Breast epithelium (tissue), 4 donors: ENCODE results near the gene UBE2O. TPM values are rescaled to one million over a fixed set of nuclear protein-coding genes. Genes with fewer than 3 reads are reported as not detected.

Source experiments
- DNase-seq, 2 donors: peaks; one replicate each; pipeline ENCODE4 v3.0.0-alpha.2; 2019; ENCODE audit warnings: low spot score in 2 of 2
- H3K27ac ChIP-seq, 2 donors: fragments of 200-600 bp; sonication (generic) in 1 of 2; one replicate each; pipeline ENCODE4 v1.5.1; 2016 to 2019; ENCODE audit warnings: mild to moderate bottlenecking in 1 of 2
- H3K27me3 ChIP-seq, 2 donors: fragments of 200-600 bp; sonication (generic) in 1 of 2; one replicate each; pipeline versions ENCODE4 v1.5.1 to v1.6.0; 2017 to 2019; ENCODE audit warnings: control low read depth in 1 of 2, mild to moderate bottlenecking in 1 of 2
- H3K36me3 ChIP-seq: fragments of 200-600 bp; one replicate; pipeline ENCODE4 v1.5.1; 2019
- H3K4me1 ChIP-seq, 2 donors: fragments of 200-600 bp; sonication (generic); one replicate each; pipeline ENCODE4 v1.5.1; 2016 to 2019; ENCODE audit warnings: control low read depth in 1 of 2
- H3K4me3 ChIP-seq, 3 donors: fragments of 200-600 bp; sonication (generic); 1 replicate in 2 of 3; 2 replicates in 1 of 3; pipeline ENCODE4 v1.5.1; 2016 to 2019; ENCODE audit warnings: mild to moderate bottlenecking in 3 of 3, moderate library complexity in 2 of 3
- H3K9me3 ChIP-seq, 2 donors: fragments of 200-600 bp; sonication (generic) in 1 of 2; one replicate each; pipeline ENCODE4 v1.5.1; 2016 to 2019; ENCODE audit warnings: control low read depth in 1 of 2
- CTCF ChIP-seq, 3 donors: fragments of 450-650 bp; IDR thresholded peaks; one replicate each; pipeline ENCODE4 v1.5.1; 2016 to 2017; ENCODE audit warnings: antibody characterized with exemption in 3 of 3, mild to moderate bottlenecking in 3 of 3, moderate library complexity in 3 of 3
- POLR2A ChIP-seq: fragments of 450-650 bp; IDR thresholded peaks from one replicate; pipeline ENCODE4 v1.6.1; 2016; ENCODE audit warnings: antibody characterized with exemption, mild to moderate bottlenecking, moderate library complexity
- POLR2AphosphoS5 ChIP-seq, 3 donors: sonication (generic); formaldehyde crosslinking; IDR thresholded peaks; one replicate each; pipeline ENCODE4 v1.6.1; 2017; ENCODE audit warnings: antibody characterized with exemption in 3 of 3
- intact Hi-C: fragments of 100-400 bp; cut with DNase I; formaldehyde crosslinking; loops from one replicate; pipeline ENCODE4 v1.15.1; 2023; ENCODE audit warnings: low total_unique reads
- total RNA-seq, 3 donors: library from RNA; depleted of rRNA; stranded (reverse); fragments of >200 nt; gene quantifications; one replicate each; pipeline ENCODE4 v1.1.0, GENCODE V29; 2016

UBE2O gene
- total RNA-seq, 3 donors from 2014 or later = 17.4 to 22.5 (median 17.7) TPM

- Histone ChIP-seq H3K4me1 (peaks cover 0 to 4% of the 10 kb centered on the region in 2 donors), H3K27me3 (no peaks in the 10 kb centered on the region), H3K27ac (no peak overlapping the region), H3K36me3 (no peaks in the 10 kb centered on the region), H3K9me3 (no peaks in the 10 kb centered on the region), H3K4me3 (no peak overlapping the region)
- no peak for TF ChIP-seq CTCF (IDR thresholded peaks at IDR 0.05)
- no peak for TF ChIP-seq POLR2A
- no peak for TF ChIP-seq POLR2AphosphoS5 (IDR thresholded peaks at IDR 0.05)
- DNase-seq = no peak
- intact Hi-C loops = no loop called here
Observed at GRCh38 chr17:76432004-76432403, 20.9 kb downstream of the UBE2O start.

- H3K4me3 ChIP-seq = no peak overlapping the region
- peaks cover 0 to 4% of the 10 kb centered on the region in 2 donors for H3K4me1 ChIP-seq
- TF ChIP-seq CTCF (IDR thresholded peaks at IDR 0.05) = no peak
- TF ChIP-seq POLR2A = no peak
- no peak for TF ChIP-seq POLR2AphosphoS5 (IDR thresholded peaks at IDR 0.05)
- H3K27me3 ChIP-seq = no peaks in the 10 kb centered on the region
- no peaks in the 10 kb centered on the region for H3K9me3 ChIP-seq
- no peak overlapping the region for H3K27ac ChIP-seq
- DNase-seq = no peak
- H3K36me3 ChIP-seq = no peaks in the 10 kb centered on the region
- intact Hi-C loops = no loop called here
Observed at GRCh38 chr17:76431509-76431908, 21.4 kb downstream of the UBE2O start.

- peaks cover 0 to 4% of the 10 kb centered on the region in 2 donors for H3K4me1 ChIP-seq
- H3K4me3 ChIP-seq = no peak overlapping the region
- no peak for DNase-seq
- intact Hi-C loops = no loop called here
- no peaks in the 10 kb centered on the region for H3K27me3 ChIP-seq
- no peak for TF ChIP-seq POLR2AphosphoS5 (IDR thresholded peaks at IDR 0.05)
- no peak for TF ChIP-seq CTCF (IDR thresholded peaks at IDR 0.05)
- no peak for TF ChIP-seq POLR2A
- no peaks in the 10 kb centered on the region for H3K9me3 ChIP-seq
- no peak overlapping the region for H3K27ac ChIP-seq
- no peaks in the 10 kb centered on the region for H3K36me3 ChIP-seq
Observed at GRCh38 chr17:76428511-76428910, 24.4 kb downstream of the UBE2O start.

GRCh38 chr17:76427501-76428231 lies 25.3 kb downstream of the UBE2O start:
- intact Hi-C loops = no loop called here
- Histone ChIP-seq H3K4me1 (peaks cover 0 to 4% of the 10 kb centered on the region in 2 donors), H3K9me3 (no peaks in the 10 kb centered on the region), H3K36me3 (no peaks in the 10 kb centered on the region), H3K27ac (no peak overlapping the region), H3K27me3 (no peaks in the 10 kb centered on the region), H3K4me3 (no peak overlapping the region)
- no peak for DNase-seq
- no peak for TF ChIP-seq POLR2AphosphoS5 (IDR thresholded peaks at IDR 0.05)
- no peak for TF ChIP-seq POLR2A
- no peak for TF ChIP-seq CTCF (IDR thresholded peaks at IDR 0.05)

GRCh38 chr17:76426853-76427252 lies 26.1 kb downstream of the UBE2O start:
- no peaks in the 10 kb centered on the region for H3K27me3 ChIP-seq
- no peak overlapping the region for H3K4me3 ChIP-seq
- no peaks in the 10 kb centered on the region for H3K36me3 ChIP-seq
- H3K9me3 ChIP-seq = no peaks in the 10 kb centered on the region
- H3K27ac ChIP-seq = no peak overlapping the region
- TF ChIP-seq POLR2A (no peak), CTCF (IDR thresholded peaks at IDR 0.05) (no peak), POLR2AphosphoS5 (IDR thresholded peaks at IDR 0.05) (no peak)
- H3K4me1 ChIP-seq = peaks cover 0 to 4% of the 10 kb centered on the region in 2 donors
- no peak for DNase-seq
- intact Hi-C loops = no loop called here
